Kidney (tissue), 14 donors: ENCODE data around the gene APBB2. TPM values are rescaled to one million over a fixed set of nuclear protein-coding genes. Genes with fewer than 3 reads are reported as not detected.
"Not testable (repeated sequence)": the region's sequence is repeated elsewhere in the genome, so short reads cannot be mapped to it uniquely, and the experiment has no call there.

Experiments
- DNase-seq, 5 donors: peaks; one replicate each; pipeline ENCODE4 v3.0.0-alpha.2; 2013 to 2020
- FAIRE-seq: peaks from 2 replicates; lab custom pipeline; 2012; peaks lifted over from hg19 to GRCh38; lab: Jason Lieb, UNC
- H3K27ac ChIP-seq, 2 donors: one replicate each; pipeline ENCODE4 v1.7.0; 2013; ENCODE audit warnings: low read depth in 2 of 2, low read length in 2 of 2, inconsistent platforms in 1 of 2
- H3K27me3 ChIP-seq: one replicate; pipeline ENCODE4 v1.7.1; 2013; ENCODE audit warnings: low read length, inconsistent platforms; ENCODE audit not compliant: control insufficient read depth, insufficient read depth
- H3K36me3 ChIP-seq, 3 donors: one replicate each; pipeline versions ENCODE4 v1.7.0 to v1.7.1; 2013; ENCODE audit warnings: low read length in 3 of 3, control low read depth in 1 of 3, inconsistent platforms in 1 of 3; ENCODE audit not compliant: insufficient read depth in 3 of 3, control insufficient read depth in 2 of 3
- H3K4me1 ChIP-seq, 3 donors: one replicate each; pipeline versions ENCODE4 v1.7.0 to v1.7.1; 2013; ENCODE audit warnings: low read length in 3 of 3, inconsistent platforms in 1 of 3, low read depth in 1 of 3; ENCODE audit not compliant: control insufficient read depth in 2 of 3, insufficient read depth in 2 of 3
- H3K4me3 ChIP-seq, 3 donors: one replicate each; pipeline versions ENCODE4 v1.7.0 to v1.8.1; 2013; ENCODE audit warnings: low read length in 3 of 3, control low read depth in 1 of 3, inconsistent platforms in 1 of 3
- H3K9ac ChIP-seq, 3 donors: one replicate each; pipeline versions ENCODE4 v1.7.0 to v1.7.1; 2013; ENCODE audit warnings: low read length in 3 of 3, control low read depth in 1 of 3, inconsistent platforms in 1 of 3
- H3K9me3 ChIP-seq, 3 donors: one replicate each; pipeline versions ENCODE4 v1.7.0 to v1.7.1; 2013; ENCODE audit warnings: low read length in 3 of 3, control low read depth in 1 of 3, inconsistent platforms in 1 of 3; ENCODE audit not compliant: control insufficient read depth in 2 of 3, insufficient read depth in 1 of 3
- CTCF ChIP-seq: IDR thresholded peaks from 3 replicates; pipeline ENCODE4 v1.5.1; 2012; ENCODE audit warnings: mild to moderate bottlenecking, moderate library complexity, borderline replicate concordance; ENCODE audit not compliant: insufficient read depth; ENCODE audit errors: extremely low read depth
- intact Hi-C: fragments of 100-400 bp; cut with DNase I; formaldehyde crosslinking; loops from one replicate; pipeline ENCODE4 v1.11.1; 2022
- polyA plus RNA-seq: library from polyadenylated mRNA; stranded (reverse); fragments of 350-450 nt; fragmentation: Illumina TruSeq; extraction: RNeasy Lipid Tissue Mini Kit (QIAGEN cat#74804); gene quantifications from one replicate; pipeline ENCODE4 v1.2.3, GENCODE V29; 2014; ENCODE audit warnings: low read depth, low replicate concordance; ENCODE audit not compliant: insufficient read depth
- total RNA-seq: library from RNA; stranded (reverse); fragmentation: NEBNext Ultra II Directional; extraction: Animal tissue kit (Norgen Biotek cat#: 25700); gene quantifications from one replicate; pipeline ENCODE4 v1.2.1, GENCODE V29; 2021
- donor health status: control.
- donor health status: control.
- donor health status: control.
- donor health status: control.
- donor health status: control.
- donor health status: DM: yes; HTN: yes; CAD: no.
- donor health status: Normal renal cell carcinoma (clear cell type).

The APBB2 gene
- total and polyA plus RNA-seq, 2 donors from 2014 or later, result 13.4 to 65.6 TPM

- no peak overlapping the region for H3K4me3 ChIP-seq
- no peak overlapping the region for H3K9ac ChIP-seq
- H3K9me3 ChIP-seq, result no peaks in the 10 kb centered on the region
- intact Hi-C loops, result no loop called here
- H3K36me3 ChIP-seq, result peaks cover 0 to 23% (median 11%) of the 10 kb centered on the region in 3 donors
- FAIRE-seq, result no peak
- no peaks in the 10 kb centered on the region for H3K27me3 ChIP-seq
- no peaks in the 10 kb centered on the region for H3K4me1 ChIP-seq
- no peak for DNase-seq
- TF ChIP-seq CTCF, result no peak
- H3K27ac ChIP-seq, result no peak overlapping the region
These were observed 389.1 kb downstream of the APBB2 start for GRCh38 chr4:40825014-40825838.

GRCh38 chr4:40822420-40823166, 391.7 kb downstream of the APBB2 start:
- Histone ChIP-seq H3K4me3 (no peak overlapping the region), H3K27ac (no peak overlapping the region), H3K27me3 (no peaks in the 10 kb centered on the region), H3K9me3 (no peaks in the 10 kb centered on the region), H3K4me1 (no peaks in the 10 kb centered on the region), H3K9ac (no peak overlapping the region), H3K36me3 (peaks cover 0 to 26% (median 11%) of the 10 kb centered on the region in 3 donors)
- DNase-seq (no peak), FAIRE-seq (no peak)
- intact Hi-C loops, result no loop called here
- no peak for TF ChIP-seq CTCF

DNA sequence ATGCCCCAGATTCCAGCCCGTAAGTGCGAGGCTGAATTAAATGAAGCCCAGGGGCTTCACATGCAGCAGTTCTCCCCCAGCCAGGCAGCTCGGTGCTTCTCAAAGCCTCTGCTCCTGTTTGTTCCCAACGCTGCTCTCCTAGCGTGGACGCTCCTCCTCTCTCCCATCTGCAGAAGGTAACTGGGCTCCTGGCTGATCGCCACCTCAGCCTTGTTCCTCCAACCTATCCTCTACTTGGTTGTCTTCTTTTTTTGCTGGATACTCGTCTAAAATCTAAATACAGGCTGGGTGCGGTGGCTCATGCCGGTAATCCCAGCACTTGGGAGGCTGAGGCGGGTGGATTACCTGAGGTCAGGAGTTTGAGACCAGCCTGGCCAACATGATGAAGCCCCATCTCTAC, 394.2 kb downstream of the APBB2 start:
- intact Hi-C loops, result no loop called here
- peaks cover 2 to 22% (median 14%) of the 10 kb centered on the region in 3 donors for H3K36me3 ChIP-seq
- no peaks in the 10 kb centered on the region for H3K9me3 ChIP-seq
- no peak for TF ChIP-seq CTCF
- DNase-seq (no peak), FAIRE-seq (no peak)
- H3K4me1 ChIP-seq, result no peaks in the 10 kb centered on the region
- H3K4me3 ChIP-seq, result no peak overlapping the region
- no peaks in the 10 kb centered on the region for H3K27me3 ChIP-seq
- H3K27ac ChIP-seq, result no peak overlapping the region
- no peak overlapping the region for H3K9ac ChIP-seq

- H3K9ac ChIP-seq, H3K27me3 ChIP-seq, FAIRE-seq, H3K9me3 ChIP-seq, H3K4me3 ChIP-seq, DNase-seq, H3K27ac ChIP-seq, H3K4me1 ChIP-seq, intact Hi-C loops: not testable (repeated sequence)
- H3K36me3 ChIP-seq, result peaks cover 2 to 27% (median 16%) of the 10 kb centered on the region in 3 donors
These were observed 397.2 kb downstream of the APBB2 start for GRCh38 chr4:40817157-40817556.
